Endodermal cell (in vitro differentiated cells): ENCODE measurements around the gene COL18A1. TPM values are rescaled to one million over a fixed set of nuclear protein-coding genes. Genes with fewer than 3 reads are reported as not detected.
A peak's percentile ranks its signal among the peaks of the same experiment; 100 is the strongest.

Source experiments
- DNase-seq: peaks from one replicate; pipeline ENCODE4 v3.0.0-alpha.2; 2017
- H3K27ac ChIP-seq: 2 replicates; pipeline ENCODE4 v1.5.1; 2013; ENCODE audit warnings: mild to moderate bottlenecking, low read depth, low read length, moderate library complexity
- H3K27me3 ChIP-seq: 2 replicates; pipeline ENCODE4 v1.6.1; 2013; ENCODE audit warnings: mild to moderate bottlenecking, low read length, moderate library complexity; ENCODE audit not compliant: insufficient read depth, control insufficient read depth, poor library complexity, severe bottlenecking
- H3K36me3 ChIP-seq: 2 replicates; pipeline ENCODE4 v1.7.0; 2013; ENCODE audit warnings: mild to moderate bottlenecking, low read length, moderate library complexity; ENCODE audit not compliant: control insufficient read depth, insufficient read depth
- H3K4me1 ChIP-seq: one replicate; pipeline ENCODE4 v1.7.0; 2013; ENCODE audit warnings: low read length; ENCODE audit not compliant: control insufficient read depth, insufficient read depth
- H3K4me3 ChIP-seq: 2 replicates; pipeline ENCODE4 v1.5.1; 2013; ENCODE audit warnings: mild to moderate bottlenecking, low read length, moderate library complexity
- H3K9ac ChIP-seq: 2 replicates; pipeline ENCODE4 v1.6.1; 2013; ENCODE audit warnings: mild to moderate bottlenecking, low read length, moderate library complexity; ENCODE audit not compliant: poor library complexity, severe bottlenecking; ENCODE audit errors: extremely low read depth
- H3K9me3 ChIP-seq: 2 replicates; pipeline ENCODE4 v1.6.1; 2013; ENCODE audit warnings: mild to moderate bottlenecking, low read length, moderate library complexity; ENCODE audit not compliant: control insufficient read depth
- H3K27ac Mint-ChIP-seq: 2 replicates; pipeline ENCODE4 v1.8.0; 2020; ENCODE audit warnings: mixed read lengths
- H3K27me3 Mint-ChIP-seq: 2 replicates; pipeline ENCODE4 v1.8.0; 2021; ENCODE audit warnings: mild to moderate bottlenecking, mixed read lengths; ENCODE audit not compliant: insufficient read depth
- H3K36me3 Mint-ChIP-seq: 2 replicates; pipeline ENCODE4 v1.8.0; 2020; ENCODE audit warnings: low read depth, mixed read lengths
- H3K4me1 Mint-ChIP-seq: 2 replicates; pipeline ENCODE4 v1.8.0; 2020; ENCODE audit warnings: mixed read lengths
- H3K4me3 Mint-ChIP-seq: 2 replicates; pipeline ENCODE4 v1.8.0; 2020; ENCODE audit warnings: mild to moderate bottlenecking, moderate library complexity, mixed read lengths
- H3K9me3 Mint-ChIP-seq: 2 replicates; pipeline ENCODE4 v1.8.0; 2020; ENCODE audit warnings: mild to moderate bottlenecking, mixed read lengths
- WGBS, 2 experiments: methylation state at CpG; one replicate each; pipeline versions ENCODE4 v1.1.5 to v1.1.7; 2013; ENCODE audit warnings: missing lambda C conversion rate in 2 of 2, mixed read lengths in 1 of 2; ENCODE audit not compliant: insufficient coverage in 1 of 2, insufficient read length in 1 of 2; 5-methylcytosine and 5-hydroxymethylcytosine counted together
- total RNA-seq, 2 donors: library from RNA; stranded (reverse); fragmentation: NEBNext Ultra II Directional in 1 of 2; extraction: Animal tissue kit (Norgen Biotek cat#: 25700) in 1 of 2; gene quantifications; 2 replicates in 1 of 2; 3 replicates in 1 of 2; pipeline ENCODE4 v1.2.1, GENCODE V29; 2021
- TF ChIP-seq, protein P1 (sequence below): fragments of 200-600 bp; sonication (generic); conservative IDR thresholded peaks from 2 replicates; pipeline ENCODE4 v1.5.0; 2021; ENCODE audit warnings: antibody characterized with exemption, mild to moderate bottlenecking

The COL18A1 gene
- total RNA-seq, 2 donors from 2014 or later: 332 to 398 TPM

DNA sequence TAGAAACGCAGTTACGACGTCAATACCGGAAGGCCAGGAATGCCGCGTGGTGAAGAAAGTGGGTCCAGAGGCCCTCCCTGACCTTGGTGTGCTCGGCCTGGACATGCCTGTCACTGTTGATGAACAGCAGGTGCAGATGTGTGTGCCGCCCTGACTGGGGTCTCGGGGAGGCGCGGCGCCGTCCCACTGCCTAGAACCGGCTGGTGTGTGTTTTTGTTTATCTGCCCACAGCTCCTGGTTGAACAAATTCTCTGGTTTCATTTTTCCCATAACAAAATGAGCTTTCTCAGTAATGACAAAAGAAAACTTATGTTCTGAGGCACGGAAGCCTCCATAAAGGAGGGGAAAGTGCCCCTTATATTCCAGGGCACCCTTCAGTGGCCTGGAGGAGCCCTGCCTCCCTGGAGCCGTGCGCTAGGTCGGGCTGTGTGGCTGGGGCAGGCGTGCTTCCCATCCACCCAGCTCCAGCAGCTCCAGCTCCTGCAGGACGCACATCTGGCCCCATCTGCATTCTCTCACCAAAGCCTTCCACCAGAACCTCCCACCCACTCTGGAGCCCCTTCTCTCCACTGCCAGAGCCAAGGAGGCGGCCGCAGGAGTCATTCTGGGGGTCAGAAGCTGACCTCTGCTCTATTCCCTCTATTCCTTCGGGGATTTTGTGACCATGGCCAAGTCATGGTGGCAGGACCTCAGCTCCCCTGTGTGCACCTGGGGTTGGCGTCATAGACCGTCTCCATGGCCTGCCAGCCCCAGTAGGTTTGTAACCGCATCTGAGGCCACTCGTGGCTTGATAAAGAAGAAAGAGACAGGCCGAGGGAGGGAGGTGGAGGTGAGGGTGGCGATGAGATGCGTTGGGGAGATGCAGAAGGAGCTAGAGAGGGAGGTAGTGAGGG lies 20.1 kb upstream of the COL18A1 start:
- no peak overlapping the region for H3K9ac ChIP-seq
- no peaks in the 10 kb centered on the region for H3K36me3 Mint-ChIP-seq
- H3K36me3 ChIP-seq: no peaks in the 10 kb centered on the region
- H3K4me1 Mint-ChIP-seq: no peaks in the 10 kb centered on the region
- H3K9me3 Mint-ChIP-seq: peaks cover 2% of the 10 kb centered on the region
- no peaks in the 10 kb centered on the region for H3K9me3 ChIP-seq
- H3K27me3 Mint-ChIP-seq: no peaks in the 10 kb centered on the region
- no peak overlapping the region for H3K4me3 ChIP-seq
- no peaks in the 10 kb centered on the region for H3K4me1 ChIP-seq
- H3K27me3 ChIP-seq: no peaks in the 10 kb centered on the region
- no peak for DNase-seq
- no peak overlapping the region for H3K27ac ChIP-seq
- H3K4me3 Mint-ChIP-seq: no peak overlapping the region
- TF ChIP-seq, protein P1, sequence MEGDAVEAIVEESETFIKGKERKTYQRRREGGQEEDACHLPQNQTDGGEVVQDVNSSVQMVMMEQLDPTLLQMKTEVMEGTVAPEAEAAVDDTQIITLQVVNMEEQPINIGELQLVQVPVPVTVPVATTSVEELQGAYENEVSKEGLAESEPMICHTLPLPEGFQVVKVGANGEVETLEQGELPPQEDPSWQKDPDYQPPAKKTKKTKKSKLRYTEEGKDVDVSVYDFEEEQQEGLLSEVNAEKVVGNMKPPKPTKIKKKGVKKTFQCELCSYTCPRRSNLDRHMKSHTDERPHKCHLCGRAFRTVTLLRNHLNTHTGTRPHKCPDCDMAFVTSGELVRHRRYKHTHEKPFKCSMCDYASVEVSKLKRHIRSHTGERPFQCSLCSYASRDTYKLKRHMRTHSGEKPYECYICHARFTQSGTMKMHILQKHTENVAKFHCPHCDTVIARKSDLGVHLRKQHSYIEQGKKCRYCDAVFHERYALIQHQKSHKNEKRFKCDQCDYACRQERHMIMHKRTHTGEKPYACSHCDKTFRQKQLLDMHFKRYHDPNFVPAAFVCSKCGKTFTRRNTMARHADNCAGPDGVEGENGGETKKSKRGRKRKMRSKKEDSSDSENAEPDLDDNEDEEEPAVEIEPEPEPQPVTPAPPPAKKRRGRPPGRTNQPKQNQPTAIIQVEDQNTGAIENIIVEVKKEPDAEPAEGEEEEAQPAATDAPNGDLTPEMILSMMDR: no peak
- no peak overlapping the region for H3K27ac Mint-ChIP-seq
- 89 to 95% methylated on average over 28 to 30 of the region's 30 CpGs for WGBS, 2 experiments

DNA sequence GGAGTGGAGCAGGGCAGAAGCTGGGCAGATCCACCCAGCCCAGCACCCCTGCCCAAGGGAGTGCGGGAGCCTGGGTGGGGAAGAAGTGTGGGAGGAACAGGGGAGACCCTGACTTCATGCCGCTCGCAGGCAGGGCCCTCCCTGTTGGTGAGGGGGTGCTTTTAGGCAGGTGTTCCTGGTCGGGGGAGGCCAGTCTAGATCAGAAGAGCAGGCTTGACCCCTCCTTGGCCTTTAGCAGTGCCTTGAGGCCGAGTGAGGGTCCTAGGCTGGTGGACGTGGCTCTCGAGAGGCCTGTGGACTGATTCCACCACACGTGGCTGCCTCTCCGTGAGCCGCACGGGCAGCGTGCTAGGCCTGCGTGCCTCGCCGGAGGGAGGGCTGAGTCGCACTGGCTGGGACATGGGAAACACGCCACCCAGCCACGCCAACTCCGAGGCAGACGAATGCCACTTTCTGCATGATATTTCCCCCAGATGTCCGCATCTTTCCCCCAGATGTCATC lies 19.4 kb upstream of the COL18A1 start:
- no peaks in the 10 kb centered on the region for H3K36me3 Mint-ChIP-seq
- no peak overlapping the region for H3K27ac Mint-ChIP-seq
- Histone ChIP-seq H3K4me3 (no peak overlapping the region), H3K9ac (no peak overlapping the region), H3K27me3 (no peaks in the 10 kb centered on the region), H3K4me1 (no peaks in the 10 kb centered on the region), H3K27ac (no peak overlapping the region), H3K36me3 (no peaks in the 10 kb centered on the region), H3K9me3 (no peaks in the 10 kb centered on the region)
- H3K27me3 Mint-ChIP-seq: no peaks in the 10 kb centered on the region
- no peak overlapping the region for H3K4me3 Mint-ChIP-seq
- H3K4me1 Mint-ChIP-seq: no peaks in the 10 kb centered on the region
- WGBS, 2 experiments: 92 to 97% methylated on average over 16 to 21 of the region's 21 CpGs
- no peak for DNase-seq
- TF ChIP-seq, protein P1: no peak
- peaks cover 2% of the 10 kb centered on the region for H3K9me3 Mint-ChIP-seq

DNA sequence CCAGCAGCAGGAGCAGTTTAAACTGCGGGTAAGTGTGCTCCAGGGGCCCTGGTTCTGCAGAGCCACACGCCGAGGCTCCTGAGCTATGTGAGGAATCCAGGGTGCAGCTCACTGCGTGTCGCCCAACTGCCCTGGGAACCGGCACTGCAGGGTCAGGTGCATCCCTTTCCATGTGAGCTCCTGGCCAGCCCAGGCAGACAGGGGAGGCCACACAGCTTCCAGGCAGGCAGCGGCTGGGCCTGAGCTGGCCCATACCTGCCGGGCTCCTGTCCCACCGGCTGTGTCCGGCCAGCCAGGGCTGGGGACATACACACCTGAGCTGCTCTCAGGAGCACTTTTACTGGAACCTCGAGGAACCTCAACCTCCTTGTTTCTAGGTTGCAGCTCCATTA lies 18.6 kb upstream of the COL18A1 start:
- Histone ChIP-seq H3K36me3 (no peaks in the 10 kb centered on the region), H3K4me3 (no peak overlapping the region), H3K9ac (no peak overlapping the region), H3K9me3 (no peaks in the 10 kb centered on the region), H3K27ac (no peak overlapping the region), H3K27me3 (no peaks in the 10 kb centered on the region), H3K4me1 (no peaks in the 10 kb centered on the region)
- no peaks in the 10 kb centered on the region for H3K4me1 Mint-ChIP-seq
- WGBS, 2 experiments: 90 to 93% methylated on average over 8 to 11 of the region's 11 CpGs
- no peaks in the 10 kb centered on the region for H3K27me3 Mint-ChIP-seq
- TF ChIP-seq, protein P1: no peak
- no peaks in the 10 kb centered on the region for H3K36me3 Mint-ChIP-seq
- H3K4me3 Mint-ChIP-seq: no peak overlapping the region
- peaks cover 2% of the 10 kb centered on the region for H3K9me3 Mint-ChIP-seq
- peak; percentile 41 for DNase-seq
- no peak overlapping the region for H3K27ac Mint-ChIP-seq
